VCaP (cell line): Measurements from ENCODE around the gene VTI1A.

ENCODE experiments used
- H3K27ac ChIP-seq: fragments of 450-650 bp; 2 replicates; pipeline ENCODE4 v1.5.1; 2017
- TF ChIP-seq, protein P1 (sequence below): fragments of 450-650 bp; conservative IDR thresholded peaks from 2 replicates; pipeline ENCODE4 v1.5.1; 2017; ENCODE audit warnings: mild to moderate bottlenecking, moderate library complexity

Gene VTI1A

DNA sequence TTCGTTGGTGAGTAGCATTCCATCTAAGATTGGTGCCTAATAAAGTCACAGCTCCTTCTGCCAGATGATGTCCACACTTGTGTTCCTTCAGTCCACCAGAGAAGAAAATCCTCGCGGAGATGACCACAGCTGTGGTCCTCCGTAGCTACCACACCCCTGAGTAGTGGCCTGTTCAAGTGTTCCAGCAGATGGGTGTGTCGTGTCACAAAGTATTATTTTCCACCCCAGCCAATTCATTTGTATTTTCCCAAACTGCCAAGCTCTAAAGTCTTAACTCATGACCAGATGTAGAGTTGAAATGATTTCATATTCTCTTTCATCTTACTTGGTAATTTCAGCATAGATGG lies 251.8 kb downstream of the VTI1A start:
- TF ChIP-seq, protein P1, sequence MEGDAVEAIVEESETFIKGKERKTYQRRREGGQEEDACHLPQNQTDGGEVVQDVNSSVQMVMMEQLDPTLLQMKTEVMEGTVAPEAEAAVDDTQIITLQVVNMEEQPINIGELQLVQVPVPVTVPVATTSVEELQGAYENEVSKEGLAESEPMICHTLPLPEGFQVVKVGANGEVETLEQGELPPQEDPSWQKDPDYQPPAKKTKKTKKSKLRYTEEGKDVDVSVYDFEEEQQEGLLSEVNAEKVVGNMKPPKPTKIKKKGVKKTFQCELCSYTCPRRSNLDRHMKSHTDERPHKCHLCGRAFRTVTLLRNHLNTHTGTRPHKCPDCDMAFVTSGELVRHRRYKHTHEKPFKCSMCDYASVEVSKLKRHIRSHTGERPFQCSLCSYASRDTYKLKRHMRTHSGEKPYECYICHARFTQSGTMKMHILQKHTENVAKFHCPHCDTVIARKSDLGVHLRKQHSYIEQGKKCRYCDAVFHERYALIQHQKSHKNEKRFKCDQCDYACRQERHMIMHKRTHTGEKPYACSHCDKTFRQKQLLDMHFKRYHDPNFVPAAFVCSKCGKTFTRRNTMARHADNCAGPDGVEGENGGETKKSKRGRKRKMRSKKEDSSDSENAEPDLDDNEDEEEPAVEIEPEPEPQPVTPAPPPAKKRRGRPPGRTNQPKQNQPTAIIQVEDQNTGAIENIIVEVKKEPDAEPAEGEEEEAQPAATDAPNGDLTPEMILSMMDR: no peak
- H3K27ac ChIP-seq: no peak overlapping the region

DNA sequence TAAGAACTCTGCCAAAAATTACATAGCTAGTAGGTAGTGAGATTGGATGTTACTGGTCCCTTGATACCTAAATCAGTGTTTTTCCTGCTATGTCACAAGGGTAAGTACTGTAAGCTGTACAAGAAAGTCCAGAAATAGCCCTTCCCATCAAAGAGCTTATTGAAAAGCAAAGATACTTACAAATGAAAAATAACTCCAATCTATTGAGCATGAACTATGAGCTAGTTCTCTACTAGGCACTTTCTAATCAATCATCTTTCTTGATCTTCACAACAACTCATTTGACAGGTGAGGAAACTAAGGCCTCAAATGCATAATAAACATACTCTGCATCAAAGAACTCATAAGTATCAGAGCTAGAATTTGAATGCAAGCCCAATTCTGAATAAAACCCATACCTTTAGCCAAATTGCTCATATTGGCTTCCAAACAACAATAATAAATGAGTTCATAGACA lies 253.2 kb downstream of the VTI1A start:
- TF ChIP-seq, protein P1: no peak
- no peak overlapping the region for H3K27ac ChIP-seq

DNA sequence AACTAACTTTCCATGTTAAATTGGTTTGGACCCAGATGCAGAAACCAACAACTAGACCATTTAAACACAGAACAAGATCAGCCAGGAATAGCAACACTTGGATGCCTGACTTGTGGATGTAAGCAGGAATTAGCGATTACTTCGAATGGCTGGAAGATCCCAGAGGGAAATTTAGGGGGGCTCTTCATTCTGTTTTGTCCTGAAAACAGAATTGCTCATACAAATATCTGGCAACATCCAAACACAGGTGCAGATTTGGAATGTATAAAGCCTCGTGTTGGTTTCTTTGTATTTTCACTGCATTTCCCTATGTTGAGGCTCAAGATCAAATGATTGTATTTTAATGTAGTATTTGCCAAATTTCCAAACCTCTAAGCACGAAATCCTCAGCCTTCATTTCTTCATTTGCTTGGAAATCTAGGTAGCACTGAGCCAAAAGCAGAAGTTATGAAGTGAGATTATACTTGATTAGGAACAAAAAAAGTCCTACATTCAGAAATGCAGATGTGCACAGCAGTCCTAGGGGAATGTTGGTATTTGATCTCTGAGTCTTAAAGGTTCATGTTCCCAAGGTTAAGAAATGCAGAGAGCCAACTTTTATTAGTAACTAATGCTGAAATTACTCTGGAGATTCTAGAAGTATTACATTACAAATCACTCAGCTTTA lies 254.3 kb downstream of the VTI1A start:
- no peak overlapping the region for H3K27ac ChIP-seq
- TF ChIP-seq, protein P1: no peak

DNA sequence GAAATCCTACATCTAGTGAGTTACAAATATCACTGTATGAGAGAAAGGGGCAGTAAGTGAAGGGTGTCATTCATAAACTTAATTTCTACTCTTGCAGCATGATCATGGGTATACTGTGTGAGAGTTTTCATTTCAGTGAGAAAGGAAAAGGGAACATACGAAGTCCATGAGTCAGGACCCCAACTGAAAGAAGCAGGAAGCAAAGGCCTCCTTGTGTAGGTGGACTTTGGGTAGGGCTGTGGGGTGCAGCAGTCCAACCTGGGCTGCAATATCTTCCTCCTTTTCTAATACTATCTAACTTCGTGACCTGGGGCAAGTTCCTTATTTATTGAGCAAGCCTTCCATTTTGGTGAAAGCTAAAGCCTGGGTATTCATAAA lies 254.9 kb downstream of the VTI1A start:
- no peak overlapping the region for H3K27ac ChIP-seq
- TF ChIP-seq, protein P1: no peak

DNA sequence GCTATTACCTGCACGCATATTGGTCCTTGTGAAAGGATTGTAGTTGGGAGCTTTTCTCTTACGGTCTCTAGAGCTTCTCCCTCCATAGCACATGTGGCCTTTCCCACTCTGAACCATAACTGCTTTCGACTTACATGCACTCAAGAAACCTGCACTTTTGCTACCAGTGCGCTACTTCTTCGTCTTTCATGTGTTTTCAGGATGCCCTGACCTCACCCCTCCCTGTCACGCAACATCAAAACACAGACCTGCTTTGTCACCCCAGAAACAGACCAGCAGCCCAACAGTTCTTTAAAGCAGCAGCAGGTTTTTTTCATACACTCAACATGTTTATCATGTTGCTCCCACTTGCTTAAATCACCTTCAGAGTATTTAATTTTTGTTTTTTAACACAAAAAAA lies 259.6 kb downstream of the VTI1A start:
- no peak overlapping the region for H3K27ac ChIP-seq
- TF ChIP-seq, protein P1: no peak

DNA sequence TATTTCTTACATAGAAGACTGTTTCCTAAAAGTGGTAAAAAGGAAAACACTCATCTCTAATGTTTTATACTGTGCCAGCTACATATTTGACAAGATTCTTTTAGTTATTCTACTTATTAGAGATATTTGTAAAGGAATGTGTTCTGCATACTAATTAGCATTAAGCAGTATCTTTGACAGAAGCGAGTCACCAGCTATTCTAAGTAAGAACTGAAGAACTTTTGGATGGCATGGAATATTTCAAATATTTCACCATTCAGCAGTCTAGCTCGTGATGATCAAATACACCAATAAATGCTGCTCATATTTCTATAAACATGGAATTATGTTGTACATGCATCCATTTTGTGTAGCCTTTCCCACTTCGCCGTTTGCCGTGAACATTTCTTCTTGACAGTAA lies 261.4 kb downstream of the VTI1A start:
- H3K27ac ChIP-seq: no peak overlapping the region
- TF ChIP-seq, protein P1: no peak

DNA sequence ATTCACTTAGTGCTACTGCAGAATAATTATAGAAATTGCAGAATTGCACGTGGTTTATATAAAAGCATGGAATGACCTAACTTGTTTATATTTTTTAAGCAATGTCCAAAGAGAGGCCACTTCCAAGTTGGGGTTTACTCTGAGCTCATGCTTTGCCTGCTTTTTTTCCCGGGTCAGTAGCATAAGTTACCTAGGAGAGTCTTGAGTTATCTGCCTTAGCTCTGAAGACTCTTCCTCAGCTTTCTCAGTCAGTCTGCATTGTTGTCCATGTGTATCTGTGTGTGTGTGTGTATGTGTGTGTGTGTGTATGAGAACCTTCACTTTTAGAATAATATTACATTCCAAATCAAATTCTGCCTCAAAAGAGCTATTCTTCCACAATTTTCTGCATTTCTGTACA lies 263.5 kb downstream of the VTI1A start:
- H3K27ac ChIP-seq: no peak overlapping the region
- TF ChIP-seq, protein P1: no peak
